ENCODE measurements around the gene RDX.
"Not testable (repeated sequence)": the region's sequence is repeated elsewhere in the genome, so short reads cannot be mapped to it uniquely, and the experiment has no call there.

RDX gene

GRCh38 chr11:110200241-110200640 lies 96.2 kb downstream of the RDX start:
- TF ChIP-seq CTCF (conservative IDR thresholded peaks at IDR 0.05; ENCODE audit: low read depth, low read length), result no peak
- DNase-seq (ENCODE audit: low read depth), result peak; percentile 77
- no peak overlapping the region for H3K4me3 ChIP-seq (ENCODE audit: low read depth, low read length)

- no peak overlapping the region for H3K4me3 ChIP-seq (ENCODE audit: low read depth, low read length)
- TF ChIP-seq CTCF (conservative IDR thresholded peaks at IDR 0.05; ENCODE audit: low read depth, low read length), result no peak
- DNase-seq (ENCODE audit: low read depth), result peak; percentile 85
These were observed 97.0 kb downstream of the RDX start for GRCh38 chr11:110199184-110199981.

- no peak for TF ChIP-seq CTCF (conservative IDR thresholded peaks at IDR 0.05; ENCODE audit: low read depth, low read length)
- DNase-seq (ENCODE audit: low read depth), result peak; percentile 66
These were observed 98.2 kb downstream of the RDX start for GRCh38 chr11:110198031-110198729.

GRCh38 chr11:110196884-110197420 lies 99.5 kb downstream of the RDX start:
- no peak for TF ChIP-seq CTCF (conservative IDR thresholded peaks at IDR 0.05; ENCODE audit: low read depth, low read length)
- H3K4me3 ChIP-seq (ENCODE audit: low read depth, low read length), result no peak overlapping the region
- DNase-seq (ENCODE audit: low read depth), result no peak

More at GRCh38 chr11:110198031-110198729, 98.2 kb downstream of the RDX start:
- H3K4me3 ChIP-seq (ENCODE audit: low read depth, low read length), result no peak overlapping the region

GRCh38 chr11:110196241-110196754 lies 100.1 kb downstream of the RDX start:
- no peak overlapping the region for H3K4me3 ChIP-seq (ENCODE audit: low read depth, low read length)
- peak; percentile 97 for DNase-seq (ENCODE audit: low read depth)
- TF ChIP-seq CTCF (conservative IDR thresholded peaks at IDR 0.05; ENCODE audit: low read depth, low read length), result no peak

GRCh38 chr11:110194211-110194766 lies 102.1 kb downstream of the RDX start:
- DNase-seq (ENCODE audit: low read depth), result peak; percentile 92

GRCh38 chr11:110192604-110193282 lies 103.7 kb downstream of the RDX start:
- H3K4me3 ChIP-seq (ENCODE audit: low read depth, low read length); DNase-seq (ENCODE audit: low read depth): not testable (repeated sequence)

More at GRCh38 chr11:110194211-110194766, 102.1 kb downstream of the RDX start:
- not testable (repeated sequence) for H3K4me3 ChIP-seq (ENCODE audit: low read depth, low read length)

All from choroid plexus epithelial cell (primary cell).